ENCODE measurements around the gene PGAM2. TPM values are rescaled to one million over a fixed set of nuclear protein-coding genes. Genes with fewer than 3 reads are reported as not detected.

Gene PGAM2
- total and polyA plus RNA-seq, 7 donors: 214 to 1,581 (median 333) TPM

DNA sequence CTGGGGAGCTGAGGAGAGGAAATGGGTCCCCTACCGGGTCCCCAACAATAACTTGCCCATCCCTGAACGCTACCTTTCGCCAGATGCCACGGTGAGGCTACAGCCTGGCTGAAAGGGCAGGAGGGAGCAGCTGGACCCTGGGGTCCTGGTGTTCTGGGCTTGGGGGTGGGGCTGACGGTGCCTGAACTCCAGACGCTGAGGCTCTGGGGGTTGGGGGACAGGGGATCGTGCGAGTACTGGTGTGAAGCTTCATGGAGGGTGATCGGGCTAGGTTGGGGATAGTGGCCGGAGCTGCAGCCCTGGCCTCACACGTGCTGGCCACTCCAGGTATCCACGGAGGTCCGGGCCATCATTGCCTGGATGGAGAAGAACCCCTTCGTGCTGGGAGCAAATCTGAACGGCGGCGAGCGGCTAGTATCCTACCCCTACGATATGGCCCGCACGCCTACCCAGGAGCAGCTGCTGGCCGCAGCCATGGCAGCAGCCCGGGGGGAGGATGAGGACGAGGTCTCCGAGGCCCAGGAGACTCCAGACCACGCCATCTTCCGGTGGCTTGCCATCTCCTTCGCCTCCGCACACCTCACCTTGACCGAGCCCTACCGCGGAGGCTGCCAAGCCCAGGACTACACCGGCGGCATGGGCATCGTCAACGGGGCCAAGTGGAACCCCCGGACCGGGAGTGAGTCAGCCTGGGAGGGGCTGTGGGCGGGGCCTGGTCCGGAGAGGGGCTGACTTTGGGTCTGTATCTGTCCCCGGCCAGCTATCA is 47.0 kb upstream of the PGAM2 start:
- Histone ChIP-seq H3K9me3 (no peaks in the 10 kb centered on the region), H3K4me3 (no peak overlapping the region), H3K36me3 (ENCODE audit: insufficient read depth in 1 of 2, low read depth in 1 of 2) (peaks cover 0 to 30% of the 10 kb centered on the region in 2 donors), H3K27me3 (ENCODE audit: insufficient read depth in 3 of 3, low read length in 2 of 3) (no peaks in the 10 kb centered on the region), H3K27ac (no peak overlapping the region), H3K4me1 (peaks cover 18% of the 10 kb centered on the region)
- DNase-seq: peak in 1 of 2 donors; percentile 46
- peak in 1 of 4 donors; percentile 8 for ATAC-seq
- TF ChIP-seq, protein P1, sequence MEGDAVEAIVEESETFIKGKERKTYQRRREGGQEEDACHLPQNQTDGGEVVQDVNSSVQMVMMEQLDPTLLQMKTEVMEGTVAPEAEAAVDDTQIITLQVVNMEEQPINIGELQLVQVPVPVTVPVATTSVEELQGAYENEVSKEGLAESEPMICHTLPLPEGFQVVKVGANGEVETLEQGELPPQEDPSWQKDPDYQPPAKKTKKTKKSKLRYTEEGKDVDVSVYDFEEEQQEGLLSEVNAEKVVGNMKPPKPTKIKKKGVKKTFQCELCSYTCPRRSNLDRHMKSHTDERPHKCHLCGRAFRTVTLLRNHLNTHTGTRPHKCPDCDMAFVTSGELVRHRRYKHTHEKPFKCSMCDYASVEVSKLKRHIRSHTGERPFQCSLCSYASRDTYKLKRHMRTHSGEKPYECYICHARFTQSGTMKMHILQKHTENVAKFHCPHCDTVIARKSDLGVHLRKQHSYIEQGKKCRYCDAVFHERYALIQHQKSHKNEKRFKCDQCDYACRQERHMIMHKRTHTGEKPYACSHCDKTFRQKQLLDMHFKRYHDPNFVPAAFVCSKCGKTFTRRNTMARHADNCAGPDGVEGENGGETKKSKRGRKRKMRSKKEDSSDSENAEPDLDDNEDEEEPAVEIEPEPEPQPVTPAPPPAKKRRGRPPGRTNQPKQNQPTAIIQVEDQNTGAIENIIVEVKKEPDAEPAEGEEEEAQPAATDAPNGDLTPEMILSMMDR (IDR thresholded peaks at IDR 0.05): no peak
- WGBS, 3 donors: 48 to 70% (median 53%) methylated on average over 36 to 41 of the region's 41 CpGs
- intact Hi-C loops (cut with DNase I): no loop called here

DNA sequence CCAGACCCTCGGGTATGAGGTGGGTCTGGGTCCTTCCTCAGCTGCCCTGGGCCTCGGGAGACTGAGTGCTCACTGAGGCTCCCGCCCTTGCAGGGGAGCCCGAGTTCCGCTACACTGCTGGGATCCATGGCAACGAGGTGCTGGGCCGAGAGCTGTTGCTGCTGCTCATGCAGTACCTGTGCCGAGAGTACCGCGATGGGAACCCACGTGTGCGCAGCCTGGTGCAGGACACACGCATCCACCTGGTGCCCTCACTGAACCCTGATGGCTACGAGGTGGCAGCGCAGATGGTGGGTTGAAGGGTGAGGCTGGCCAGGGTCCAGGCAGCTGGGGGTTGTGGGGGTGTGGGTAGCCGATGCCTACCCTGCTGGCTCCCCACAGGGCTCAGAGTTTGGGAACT is 46.4 kb upstream of the PGAM2 start:
- H3K27ac ChIP-seq: no peak overlapping the region
- ATAC-seq (no peak), DNase-seq (no peak)
- H3K36me3 ChIP-seq (ENCODE audit: insufficient read depth in 1 of 2, low read depth in 1 of 2): peaks cover 0 to 23% of the 10 kb centered on the region in 2 donors
- no peaks in the 10 kb centered on the region for H3K27me3 ChIP-seq (ENCODE audit: insufficient read depth in 3 of 3, low read length in 2 of 3)
- no peak overlapping the region for H3K4me3 ChIP-seq
- peaks cover 18% of the 10 kb centered on the region for H3K4me1 ChIP-seq
- TF ChIP-seq, protein P1 (IDR thresholded peaks at IDR 0.05): no peak
- 78 to 84% (median 82%) methylated on average over 16 of the region's 16 CpGs for WGBS, 3 donors
- H3K9me3 ChIP-seq: no peaks in the 10 kb centered on the region
- intact Hi-C loops (cut with DNase I): no loop called here

DNA sequence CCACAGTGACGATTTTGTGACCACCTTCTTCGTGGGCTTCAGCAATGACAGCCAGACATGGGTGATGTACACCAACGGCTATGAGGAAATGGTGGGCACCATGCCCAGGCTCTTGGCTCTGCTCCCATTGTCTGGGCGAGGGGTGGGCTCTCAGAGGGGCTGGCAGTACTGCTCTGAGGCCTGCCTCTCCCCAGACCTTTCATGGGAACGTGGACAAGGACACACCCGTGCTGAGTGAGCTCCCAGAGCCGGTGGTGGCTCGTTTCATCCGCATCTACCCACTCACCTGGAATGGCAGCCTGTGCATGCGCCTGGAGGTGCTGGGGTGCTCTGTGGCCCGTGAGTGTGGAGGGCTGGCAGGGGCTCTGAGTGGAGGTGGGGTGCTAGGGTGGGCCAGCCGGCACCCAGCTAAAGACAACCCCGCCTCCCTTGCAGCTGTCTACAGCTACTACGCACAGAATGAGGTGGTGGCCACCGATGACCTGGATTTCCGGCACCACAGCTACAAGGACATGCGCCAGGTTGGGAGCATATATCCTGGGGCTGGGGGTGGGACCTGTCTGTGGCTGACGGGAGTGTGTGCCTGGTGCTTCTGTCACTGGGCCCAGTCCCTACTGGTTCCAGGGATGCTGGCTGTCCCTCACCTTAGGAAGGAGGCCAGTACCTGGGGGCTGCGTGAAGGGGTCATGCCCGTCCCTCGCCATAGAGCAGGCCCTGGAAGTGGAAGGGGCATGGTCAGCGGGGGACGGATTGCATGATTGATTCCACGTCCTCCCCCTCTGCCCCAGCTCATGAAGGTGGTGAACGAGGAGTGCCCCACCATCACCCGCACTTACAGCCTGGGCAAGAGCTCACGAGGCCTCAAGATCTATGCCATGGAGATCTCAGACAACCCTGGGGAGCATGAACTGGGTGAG is 45.6 kb upstream of the PGAM2 start:
- DNase-seq: peak in 1 of 2 donors; percentile 49
- TF ChIP-seq, protein P1 (IDR thresholded peaks at IDR 0.05): no peak
- no peak for ATAC-seq
- WGBS, 3 donors: 74 to 78% (median 75%) methylated on average over 27 of the region's 27 CpGs
- intact Hi-C loops (cut with DNase I): no loop called here
- Histone ChIP-seq H3K36me3 (ENCODE audit: insufficient read depth in 1 of 2, low read depth in 1 of 2) (peaks cover 0 to 16% of the 10 kb centered on the region in 2 donors), H3K4me1 (peaks cover 18% of the 10 kb centered on the region), H3K27me3 (ENCODE audit: insufficient read depth in 3 of 3, low read length in 2 of 3) (peaks cover 0 to 2% (median 2%) of the 10 kb centered on the region in 3 donors), H3K27ac (no peak overlapping the region), H3K4me3 (no peak overlapping the region), H3K9me3 (no peaks in the 10 kb centered on the region)

DNA sequence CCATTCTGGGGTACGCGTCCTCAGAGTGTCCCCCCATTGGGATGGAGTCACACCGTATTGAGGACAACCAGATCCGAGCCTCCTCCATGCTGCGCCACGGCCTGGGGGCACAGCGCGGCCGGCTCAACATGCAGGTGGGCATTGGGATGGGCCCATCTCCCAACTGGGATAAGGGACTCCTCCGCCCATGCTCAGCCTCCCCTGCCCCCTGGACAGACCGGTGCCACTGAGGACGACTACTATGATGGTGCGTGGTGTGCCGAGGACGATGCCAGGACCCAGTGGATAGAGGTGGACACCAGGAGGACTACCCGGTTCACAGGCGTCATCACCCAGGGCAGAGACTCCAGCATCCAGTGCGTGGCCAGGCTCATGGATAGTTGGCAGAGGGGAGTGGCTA is 44.6 kb upstream of the PGAM2 start:
- peaks cover 11% of the 10 kb centered on the region for H3K4me1 ChIP-seq
- WGBS, 3 donors: 91 to 95% (median 93%) methylated on average over 18 of the region's 18 CpGs
- TF ChIP-seq, protein P1 (IDR thresholded peaks at IDR 0.05): no peak

More for the DNA sequence above, 44.6 kb upstream of the PGAM2 start:
- no peaks in the 10 kb centered on the region for H3K9me3 ChIP-seq
- H3K27me3 ChIP-seq (ENCODE audit: insufficient read depth in 3 of 3, low read length in 2 of 3): peaks cover 0 to 11% (median 2%) of the 10 kb centered on the region in 3 donors
- peaks cover 0 to 9% of the 10 kb centered on the region in 2 donors for H3K36me3 ChIP-seq (ENCODE audit: insufficient read depth in 1 of 2, low read depth in 1 of 2)
- H3K4me3 ChIP-seq: no peak overlapping the region
- peak in 1 of 2 donors; percentile 45 for DNase-seq
- no peak for ATAC-seq
- intact Hi-C loops (cut with DNase I): no loop called here
- H3K27ac ChIP-seq: no peak overlapping the region

Measured in psoas muscle (tissue), 8 donors.